Measurements from ENCODE around the gene MSH5. TPM values are rescaled to one million over a fixed set of nuclear protein-coding genes. Genes with fewer than 3 reads are reported as not detected.

The MSH5 gene
- 1,865 and 2,284 TPM in 2 replicates for total RNA-seq (2011; cell fraction: chromatin; rRNA removed; ENCODE audit: low replicate concordance)
- 827 and 897 TPM in 2 replicates for total RNA-seq (2011; cell fraction: nucleolus; rRNA removed)
- total RNA-seq (2011; cell fraction: nucleoplasm; rRNA removed): 1,204 and 1,437 TPM in 2 replicates
- total RNA-seq (2014; rRNA removed) (21.1 and 34.7 TPM in 2 replicates), total RNA-seq (2014; rRNA removed; fragmentation: Illumina TruSeq; extraction: Trizol) (46.6 and 47.6 TPM in 2 replicates), total RNA-seq (2015; rRNA removed; fragmentation: Illumina TruSeq; extraction: Trizol) (34.3 and 37.9 TPM in 2 replicates), total RNA-seq (2021) (75.4 and 82.7 TPM in 2 replicates), polyA plus RNA-seq (2011; rRNA removed) (104 and 202 TPM in 2 replicates), polyA plus RNA-seq (2014; fragmentation: Illumina TruSeq; extraction: Trizol) (52.5 and 52.8 TPM in 2 replicates), polyA plus RNA-seq (2014; fragmentation: Nextera tagmentation; extraction: Ambion mirVana) (10 to 100 TPM; 12.5 to 14.0 TPM), polyA plus RNA-seq (2014; rRNA removed) (80.2 and 84.7 TPM in 2 replicates), polyA minus RNA-seq (2011; rRNA and poly(A)+ RNA removed) (112 and 145 TPM in 2 replicates), Bru-seq, nascent RNA (percentile 95 among the genes with signal in this experiment), BruChase-seq, experiment 1, labeled RNA remaining after a 2-hour chase (percentile 92 among the genes with signal in this experiment), BruChase-seq, experiment 2, labeled RNA remaining after a 6-hour chase (percentile 92 among the genes with signal in this experiment)
- polyA plus RNA-seq (2011; cell fraction: cytosol; rRNA removed): 42.0 and 70.8 TPM in 2 replicates
- polyA plus RNA-seq (2011; cell fraction: nucleus; rRNA removed): 1,103 and 1,564 TPM in 2 replicates
- polyA plus RNA-seq (2012): 30.9 and 84.7 TPM in 2 replicates
- polyA minus RNA-seq (2011; cell fraction: cytosol; rRNA and poly(A)+ RNA removed): 40.0 and 59.2 TPM in 2 replicates
- polyA minus RNA-seq (2011; cell fraction: nucleus; rRNA and poly(A)+ RNA removed): 239 and 424 TPM in 2 replicates
- long read RNA-seq, experiment 1, partial matches to known transcripts: 13 of 38 reads
- long read RNA-seq, experiment 1, other reads (novel, unspliced or antisense): 20 of 38 reads
- long read RNA-seq, experiment 2, partial matches to known transcripts: 5 of 15 reads
- long read RNA-seq, experiment 2, other reads (novel, unspliced or antisense): 7 of 15 reads
- long read RNA-seq, experiment 3, partial matches to known transcripts: 0 of 10 reads
- long read RNA-seq, experiment 3, other reads (novel, unspliced or antisense): 8 of 10 reads

DNA sequence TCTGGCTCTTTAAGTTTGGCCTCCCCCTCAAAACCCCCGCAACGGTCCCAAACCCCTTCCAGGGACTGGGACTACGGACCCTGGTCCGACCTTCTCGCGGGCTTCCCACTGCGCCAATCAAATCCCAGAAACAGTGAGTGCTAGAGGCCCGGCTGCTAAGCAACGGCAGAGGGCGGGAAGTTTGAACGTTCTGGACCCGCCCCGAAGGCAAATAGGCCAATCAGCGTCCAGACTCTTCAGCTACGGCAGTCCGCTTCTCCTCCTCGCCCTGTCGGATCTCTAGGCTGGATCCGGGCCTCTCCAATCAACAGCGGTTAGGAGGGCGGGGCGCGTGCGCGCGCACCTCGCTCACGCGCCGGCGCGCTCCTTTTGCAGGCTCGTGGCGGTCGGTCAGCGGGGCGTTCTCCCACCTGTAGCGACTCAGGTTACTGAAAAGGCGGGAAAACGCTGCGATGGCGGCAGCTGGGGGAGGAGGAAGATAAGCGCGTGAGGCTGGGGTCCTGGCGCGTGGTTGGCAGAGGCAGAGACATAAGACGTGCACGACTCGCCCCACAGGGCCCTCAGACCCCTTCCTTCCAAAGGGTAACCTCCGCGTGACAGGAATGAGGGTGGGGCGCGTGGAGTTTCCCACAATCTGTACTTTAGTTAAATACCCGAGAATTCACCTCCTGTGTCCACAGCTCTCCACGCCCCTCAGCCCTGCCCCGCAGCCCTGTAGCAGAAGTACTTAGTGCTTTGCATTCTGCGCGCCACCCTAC is at the start of gene MSH5:
MSH5 (plus strand) TSS at position 367 of the 758 bp plus-strand sequence. CDS start 462 bp downstream, outside the sequence.
- CTCF ChIA-PET (ENCODE audit: low intra/inter-chr PET ratio): no interaction called here
- FAIRE-seq: peak; percentile 99
- intact Hi-C loops (cut with micrococcal nuclease): loop anchor here (2.0 to 10.0 kb wide), 3 partner anchors 87 to 389 kb away; partner anchors contain the start of genes ATF6B, DXO and HSPA1B
- TF ChIP-seq ESRRA (IDR thresholded peaks at IDR 0.05; ENCODE audit: borderline replicate concordance, low read depth) (no peak), ZNF174 (CRISPR knock-in tag; IDR thresholded peaks at IDR 0.05) (0 out of 2 replicates have a peak, but pooled peaks have one; percentile 0), POLR2AphosphoS5 (IDR thresholded peaks at IDR 0.05; ENCODE audit: control insufficient read depth, insufficient read depth, low read depth, low read length) (no peak), XRCC4 (IDR thresholded peaks at IDR 0.05; ENCODE audit: extremely low read depth, insufficient read depth, insufficient read length) (no peak), POLR2B (IDR thresholded peaks at IDR 0.05; ENCODE audit: low read depth, partially characterized antibody) (peak; percentile 94), KLF10 (CRISPR knock-in tag; IDR thresholded peaks at IDR 0.05) (no peak), ZNF444 (CRISPR knock-in tag; IDR thresholded peaks at IDR 0.05) (peak; percentile 68; the same call in 1 of the 2 replicates), ZKSCAN8 (CRISPR knock-in tag; IDR thresholded peaks at IDR 0.05) (no peak), MXI1 (IDR thresholded peaks at IDR 0.05; ENCODE audit: low read depth, low read length) (peak; percentile 89), ZFP30 (CRISPR knock-in tag; IDR thresholded peaks at IDR 0.05; ENCODE audit: borderline replicate concordance) (no peak), HDAC8 (tag; IDR thresholded peaks at IDR 0.05) (peak; percentile 78; the same call in 1 of the 2 replicates)
- TF ChIP-seq, protein P1, sequence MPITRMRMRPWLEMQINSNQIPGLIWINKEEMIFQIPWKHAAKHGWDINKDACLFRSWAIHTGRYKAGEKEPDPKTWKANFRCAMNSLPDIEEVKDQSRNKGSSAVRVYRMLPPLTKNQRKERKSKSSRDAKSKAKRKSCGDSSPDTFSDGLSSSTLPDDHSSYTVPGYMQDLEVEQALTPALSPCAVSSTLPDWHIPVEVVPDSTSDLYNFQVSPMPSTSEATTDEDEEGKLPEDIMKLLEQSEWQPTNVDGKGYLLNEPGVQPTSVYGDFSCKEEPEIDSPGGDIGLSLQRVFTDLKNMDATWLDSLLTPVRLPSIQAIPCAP (CRISPR knock-in tag; IDR thresholded peaks at IDR 0.05; ENCODE audit: borderline replicate concordance): peak; percentile 95
- TF ChIP-seq, protein P2, sequence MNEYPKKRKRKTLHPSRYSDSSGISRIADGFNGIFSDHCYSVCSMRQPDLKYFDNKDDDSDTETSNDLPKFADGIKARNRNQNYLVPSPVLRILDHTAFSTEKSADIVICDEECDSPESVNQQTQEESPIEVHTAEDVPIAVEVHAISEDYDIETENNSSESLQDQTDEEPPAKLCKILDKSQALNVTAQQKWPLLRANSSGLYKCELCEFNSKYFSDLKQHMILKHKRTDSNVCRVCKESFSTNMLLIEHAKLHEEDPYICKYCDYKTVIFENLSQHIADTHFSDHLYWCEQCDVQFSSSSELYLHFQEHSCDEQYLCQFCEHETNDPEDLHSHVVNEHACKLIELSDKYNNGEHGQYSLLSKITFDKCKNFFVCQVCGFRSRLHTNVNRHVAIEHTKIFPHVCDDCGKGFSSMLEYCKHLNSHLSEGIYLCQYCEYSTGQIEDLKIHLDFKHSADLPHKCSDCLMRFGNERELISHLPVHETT (CRISPR knock-in tag; conservative IDR thresholded peaks at IDR 0.05 in 1 of 2, IDR thresholded peaks at IDR 0.05 in 1 of 2): no peak

More for the DNA sequence above, at the start of gene MSH5:
- peak within 1 kb of the TSS; percentile 92 to 99 for H3K9ac ChIP-seq (ENCODE audit: insufficient read depth in 1 of 2, low read depth in 2 of 2, low read length in 2 of 2)
- peak within 1 kb of the TSS; percentile 93 for H3K4me2 ChIP-seq (ENCODE audit: insufficient read depth, low read length)
- peak within 1 kb of the TSS; percentile 77 for H2AFZ ChIP-seq (ENCODE audit: low read depth, low read length)
- DNase-seq (ENCODE audit: extremely low read depth in 1 of 4, low spot score in 3 of 4) (peak; percentile 100), ATAC-seq (peak; percentile 84)
- H3K27ac ChIP-seq (ENCODE audit: extremely low read depth, low read depth, low read length): peak within 1 kb of the TSS; percentile 95
- peaks cover 69% of the 10 kb centered on the region for H3K79me2 ChIP-seq (ENCODE audit: control insufficient read depth, insufficient read depth, low read length)
- peaks cover 56 to 61% of the 10 kb centered on the region in 2 experiments for H3K4me1 ChIP-seq (replicated peaks in 1 of 2; ENCODE audit: control insufficient read depth in 2 of 2, insufficient read depth in 2 of 2, low read length in 2 of 2)
- no peaks in the 10 kb centered on the region for H3K9me3 ChIP-seq (replicated peaks; ENCODE audit: control insufficient read depth, insufficient read depth, low read depth, low read length)
- BruUV-seq (replicated peaks): TSS peak; percentile 79
- peaks cover 9% of the 10 kb centered on the region; the same call in 1 of the 2 replicates for H4K20me1 ChIP-seq (replicated peaks; ENCODE audit: control insufficient read depth, insufficient read depth, low read length)
- H3K27me3 ChIP-seq (ENCODE audit: control insufficient read depth in 2 of 2, insufficient read depth in 2 of 2, low read length in 2 of 2): no peaks in the 10 kb centered on the region
- H3K4me3 ChIP-seq: peak within 1 kb of the TSS; percentile 64
- POLR2A ChIA-PET: interaction anchor here (0.9 to 13.1 kb wide), 28 partner anchors 10 to 181 kb away, joined by 3 to 236 read pairs (median 8); partner anchors contain the start of genes ABHD16A, BAG6, C6orf47 and CSNK2B
- peaks cover 49% of the 10 kb centered on the region for H3K36me3 ChIP-seq (ENCODE audit: control insufficient read depth, insufficient read depth, low read length)
- no peaks in the 10 kb centered on the region for H3K9me1 ChIP-seq (ENCODE audit: control insufficient read depth, insufficient read depth, low read length)
- in situ Hi-C loops (cut with MboI): no loop called here
- WGBS (ENCODE audit: insufficient coverage, low coverage, missing lambda C conversion rate): under 1% methylated on average over 58 of the region's 58 CpGs
